Neuronal stem cell (in vitro differentiated cells): ENCODE data around the gene ABCD4.

Experiments used
- DNase-seq: peaks from one replicate; pipeline ENCODE4 v3.0.0-alpha.2; 2013; ENCODE audit warnings: low spot score
- H2AFZ ChIP-seq: one replicate; pipeline ENCODE4 v1.6.1; 2013; ENCODE audit warnings: mild to moderate bottlenecking, low read length, inconsistent platforms
- H2AK5ac ChIP-seq: 2 replicates; pipeline ENCODE4 v1.6.1; 2013; ENCODE audit warnings: low read depth, mild to moderate bottlenecking, inconsistent platforms, low read length, moderate library complexity, mixed read lengths
- H2BK120ac ChIP-seq: 2 replicates; pipeline ENCODE4 v1.6.1; 2013; ENCODE audit warnings: low read depth, mild to moderate bottlenecking, inconsistent platforms, low read length, moderate library complexity, mixed read lengths
- H2BK12ac ChIP-seq: one replicate; pipeline ENCODE4 v1.6.1; 2013; ENCODE audit warnings: low read length, inconsistent platforms
- H2BK15ac ChIP-seq: 2 replicates; pipeline ENCODE4 v1.6.1; 2013; ENCODE audit warnings: mild to moderate bottlenecking, low read length, inconsistent platforms, mixed read lengths
- H2BK5ac ChIP-seq: one replicate; pipeline ENCODE4 v1.6.1; 2013; ENCODE audit warnings: inconsistent platforms, mild to moderate bottlenecking, low read length, moderate library complexity
- H3K14ac ChIP-seq: one replicate; pipeline ENCODE4 v1.6.1; 2013; ENCODE audit warnings: low read length, inconsistent platforms
- H3K18ac ChIP-seq: 2 replicates; pipeline ENCODE4 v1.6.1; 2013; ENCODE audit warnings: low read length, inconsistent platforms
- H3K23ac ChIP-seq: 2 replicates; pipeline ENCODE4 v1.6.1; 2013; ENCODE audit warnings: low read depth, mild to moderate bottlenecking, mixed read lengths, low read length, inconsistent platforms; ENCODE audit not compliant: poor library complexity
- H3K27ac ChIP-seq: replicated peaks from 3 replicates; pipeline ENCODE4 v1.5.1; 2013; ENCODE audit warnings: low read length, inconsistent platforms
- H3K27me3 ChIP-seq, 3 experiments: 2 replicates each; pipeline ENCODE4 v1.6.1; 2013; ENCODE audit warnings: low read length in 3 of 3, mild to moderate bottlenecking in 2 of 3, inconsistent platforms in 1 of 3, low read depth in 1 of 3, mixed read lengths in 1 of 3, moderate library complexity in 1 of 3; ENCODE audit not compliant: control insufficient read depth in 3 of 3, insufficient read depth in 3 of 3
- H3K36me3 ChIP-seq, 2 donors: replicated peaks in 1 of 2; 2 replicates each; pipeline ENCODE4 v1.6.1; 2013; ENCODE audit warnings: low read length in 2 of 2; ENCODE audit not compliant: control insufficient read depth in 2 of 2, insufficient read depth in 2 of 2
- H3K4ac ChIP-seq: 2 replicates; pipeline ENCODE4 v1.6.1; 2013; ENCODE audit warnings: inconsistent platforms, mild to moderate bottlenecking, low read length, moderate library complexity
- H3K4me1 ChIP-seq, 2 donors: 1 replicate in 1 of 2; 2 replicates in 1 of 2; pipeline ENCODE4 v1.6.1; 2013; ENCODE audit warnings: low read length in 2 of 2, low read depth in 1 of 2; ENCODE audit not compliant: control insufficient read depth in 2 of 2, insufficient read depth in 1 of 2
- H3K4me2 ChIP-seq: one replicate; pipeline ENCODE4 v1.6.1; 2013; ENCODE audit warnings: mild to moderate bottlenecking, low read length, inconsistent platforms; ENCODE audit not compliant: insufficient read depth, poor library complexity, severe bottlenecking
- H3K4me3 ChIP-seq, 2 donors: 2 replicates each; pipeline ENCODE4 v1.5.1; 2013; ENCODE audit warnings: low read length in 2 of 2, mild to moderate bottlenecking in 2 of 2, inconsistent platforms in 1 of 2, moderate library complexity in 1 of 2
- H3K79me1 ChIP-seq: one replicate; pipeline ENCODE4 v1.6.1; 2013; ENCODE audit warnings: low read depth, mild to moderate bottlenecking, inconsistent platforms, low read length, moderate library complexity
- H3K9ac ChIP-seq: one replicate; pipeline ENCODE4 v1.6.1; 2013; ENCODE audit warnings: mild to moderate bottlenecking, low read depth, low read length, inconsistent platforms; ENCODE audit not compliant: poor library complexity
- H3K9me3 ChIP-seq, 2 donors: replicated peaks in 1 of 2; 2 replicates each; pipeline versions ENCODE3 to v1.6.1; 2013; ENCODE audit warnings: low read length in 2 of 2, mild to moderate bottlenecking in 2 of 2, inconsistent platforms in 1 of 2, low read depth in 1 of 2, mixed read lengths in 1 of 2, moderate library complexity in 1 of 2; ENCODE audit not compliant: control insufficient read depth in 2 of 2, insufficient read depth in 1 of 2
- H4K8ac ChIP-seq: one replicate; pipeline ENCODE4 v1.6.1; 2013; ENCODE audit warnings: low read depth, mild to moderate bottlenecking, inconsistent platforms, low read length, moderate library complexity
- H4K91ac ChIP-seq: one replicate; pipeline ENCODE4 v1.6.1; 2013; ENCODE audit warnings: low read length, low read depth, mild to moderate bottlenecking, inconsistent platforms; ENCODE audit not compliant: poor library complexity
- WGBS, 2 donors: extraction: QIAGEN DNeasy Blood & Tissue Kit; methylation state at CpG; one replicate each; pipeline ENCODE4 v1.1.7; 2013; ENCODE audit warnings: missing lambda C conversion rate in 2 of 2, mixed read lengths in 1 of 2; ENCODE audit not compliant: insufficient read length in 2 of 2, insufficient replicate concordance in 1 of 2; ENCODE audit errors: extremely low coverage in 2 of 2; 5-methylcytosine and 5-hydroxymethylcytosine counted together

ABCD4 gene

DNA sequence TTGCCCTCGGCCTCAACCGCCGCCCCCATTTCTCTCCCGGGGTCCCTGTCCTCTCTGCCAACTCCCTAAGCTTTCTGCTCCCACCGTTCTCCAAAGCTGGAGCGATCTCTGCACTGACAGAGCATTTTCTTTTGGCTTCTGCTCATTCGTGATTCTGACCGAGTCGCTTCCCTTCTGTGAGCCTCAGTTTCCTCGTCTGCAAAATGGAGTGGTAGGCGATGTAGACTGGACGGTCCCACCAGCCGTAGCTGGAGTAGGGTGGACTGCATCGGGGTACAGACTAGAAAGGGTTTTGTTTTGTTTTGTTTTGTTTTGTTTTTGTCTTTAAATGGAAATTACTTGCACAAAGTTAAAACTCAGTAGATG is 61.1 kb downstream of the ABCD4 start:
- H2BK120ac ChIP-seq = no peak overlapping the region
- H3K4me3 ChIP-seq = no peak overlapping the region
- no CpG with 5 or more reads among the region's 14 CpGs for WGBS, 2 donors
- H2BK15ac ChIP-seq = no peak overlapping the region
- H3K27ac ChIP-seq = no peak overlapping the region
- H4K8ac ChIP-seq = no peak overlapping the region
- H3K18ac ChIP-seq = peak overlapping the region; percentile 6
- no peak overlapping the region for H3K14ac ChIP-seq
- H3K9me3 ChIP-seq = no peaks in the 10 kb centered on the region
- H3K23ac ChIP-seq = no peak overlapping the region
- peak overlapping the region; percentile 89 for H2AFZ ChIP-seq
- no peak for DNase-seq
- H4K91ac ChIP-seq = no peak overlapping the region
- H2AK5ac ChIP-seq = peak overlapping the region; percentile 82
- no peaks in the 10 kb centered on the region for H3K79me1 ChIP-seq
- no peak overlapping the region for H3K4me2 ChIP-seq
- peaks cover 39 to 98% (median 76%) of the 10 kb centered on the region in 3 experiments for H3K27me3 ChIP-seq
- no peaks in the 10 kb centered on the region for H3K36me3 ChIP-seq
- peaks cover 2 to 6% of the 10 kb centered on the region in 2 donors for H3K4me1 ChIP-seq
- H2BK12ac ChIP-seq = no peak overlapping the region
- peak overlapping the region; percentile 79 for H2BK5ac ChIP-seq
- H3K9ac ChIP-seq = no peak overlapping the region
- H3K4ac ChIP-seq = no peak overlapping the region

DNA sequence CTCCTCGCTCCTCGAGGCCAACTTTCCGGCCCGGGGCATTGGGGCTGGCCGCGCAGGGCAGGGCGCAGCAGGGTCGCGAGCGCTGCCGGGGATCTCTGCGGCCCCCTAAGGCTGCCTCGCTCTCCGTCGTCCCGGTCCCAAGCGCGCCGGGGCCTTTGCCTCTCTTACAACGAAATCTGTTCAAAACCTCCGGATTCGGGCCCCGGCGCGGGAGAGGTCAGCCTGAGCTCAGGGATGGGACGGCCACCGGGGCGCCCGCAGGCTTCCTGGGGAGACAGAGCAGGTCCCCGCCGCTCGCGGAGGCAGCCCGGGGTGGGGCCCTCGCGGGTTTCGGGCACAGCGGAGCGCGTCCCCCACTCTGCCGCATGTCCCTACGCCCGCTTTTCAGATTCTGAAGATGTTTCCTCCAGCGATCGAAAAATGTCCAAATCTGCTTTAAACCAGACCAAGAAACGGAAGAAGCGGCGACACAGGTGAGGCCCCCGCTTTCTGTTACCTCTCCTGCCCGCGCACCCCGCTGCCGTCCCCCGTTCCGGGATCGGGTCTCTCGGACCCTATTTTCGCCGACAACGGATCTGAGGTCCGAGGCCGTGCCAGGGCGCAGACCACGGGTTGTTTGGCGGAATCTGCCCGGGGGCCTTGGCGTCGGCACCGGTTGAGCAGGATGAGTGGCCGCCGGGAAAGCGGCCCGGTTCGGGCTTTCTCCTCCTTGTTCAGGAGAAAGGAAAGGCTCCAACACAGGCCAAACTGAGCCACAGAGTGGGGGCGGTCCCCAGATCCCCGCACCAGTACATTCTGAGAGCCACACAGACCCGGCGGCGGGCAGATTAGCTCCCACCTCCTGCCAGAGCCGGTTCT is 61.7 kb downstream of the ABCD4 start:
- Histone ChIP-seq H3K4me3 (no peak overlapping the region), H2BK15ac (peak overlapping the region; percentile 72), H3K36me3 (no peaks in the 10 kb centered on the region), H3K4me1 (peaks cover 2 to 4% of the 10 kb centered on the region in 2 donors), H2BK120ac (peak overlapping the region; percentile 57), H3K27me3 (peaks cover 39 to 96% (median 76%) of the 10 kb centered on the region in 3 experiments), H2BK12ac (peak overlapping the region; percentile 60), H3K23ac (peak overlapping the region; percentile 50), H2AFZ (peak overlapping the region; percentile 89), H4K8ac (no peak overlapping the region), H3K79me1 (no peaks in the 10 kb centered on the region), H3K4ac (no peak overlapping the region), H3K14ac (peak overlapping the region; percentile 25), H3K27ac (no peak overlapping the region), H3K9me3 (no peaks in the 10 kb centered on the region), H4K91ac (no peak overlapping the region), H2AK5ac (peak overlapping the region; percentile 82), H3K4me2 (peak overlapping the region; percentile 46), H3K18ac (peak overlapping the region; percentile 94), H2BK5ac (peak overlapping the region; percentile 79), H3K9ac (peak overlapping the region; percentile 25)
- no CpG with 5 or more reads among the region's 80 CpGs for WGBS, 2 donors
- DNase-seq = no peak

DNA sequence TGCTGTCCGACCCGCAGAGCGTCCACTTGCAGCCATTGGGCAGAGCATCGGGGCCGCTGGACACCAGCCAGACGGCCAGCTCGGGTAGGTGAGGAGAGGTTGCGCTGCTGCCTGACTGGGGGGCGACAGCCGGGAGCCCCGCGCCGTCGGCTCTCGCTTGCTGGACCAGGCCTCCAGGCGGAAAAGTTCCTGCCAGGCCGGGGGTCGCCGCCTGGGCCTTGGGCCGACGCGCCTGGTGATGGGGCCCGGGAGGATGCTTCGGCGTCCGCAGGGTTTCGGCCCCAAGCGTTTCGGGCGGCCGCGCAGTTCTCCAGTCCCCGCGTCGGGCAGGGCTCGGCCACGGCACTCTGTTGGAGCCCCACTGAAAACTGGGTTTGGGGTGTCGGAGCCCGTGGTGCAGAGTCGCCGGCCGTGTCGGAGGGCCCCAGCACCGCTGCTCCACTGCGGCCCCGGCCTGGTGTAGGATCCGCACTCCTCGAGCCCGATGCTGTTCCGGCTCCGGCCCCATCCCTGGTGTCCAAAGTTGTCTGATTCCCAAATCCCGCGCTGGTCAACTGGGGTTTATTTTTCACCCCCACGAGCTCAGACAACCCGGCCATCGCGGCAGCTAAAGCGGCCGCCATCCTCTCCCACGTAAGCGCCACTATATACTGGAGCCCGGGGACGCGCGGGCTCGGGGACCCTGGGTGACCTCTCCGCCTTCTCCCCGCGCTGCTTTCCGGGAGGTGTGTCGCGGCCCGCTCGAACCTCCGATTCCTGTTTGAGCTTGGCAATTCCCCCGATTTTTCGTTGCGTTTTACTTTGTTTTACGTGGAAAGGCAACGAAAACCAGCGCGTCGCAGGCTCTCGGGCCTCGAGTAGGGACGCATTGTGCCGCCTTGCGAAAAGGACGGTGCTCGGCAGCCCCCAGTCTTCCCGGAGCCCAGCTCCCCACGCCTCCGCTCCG is 62.6 kb downstream of the ABCD4 start:
- H3K18ac ChIP-seq = peak overlapping the region; percentile 94
- DNase-seq = no peak
- peak overlapping the region; percentile 25 for H3K14ac ChIP-seq
- peaks cover 39 to 93% (median 74%) of the 10 kb centered on the region in 3 experiments for H3K27me3 ChIP-seq
- peak overlapping the region; percentile 61 for H2AK5ac ChIP-seq
- peaks cover 2 to 4% of the 10 kb centered on the region in 2 donors for H3K4me1 ChIP-seq
- H3K9ac ChIP-seq = no peak overlapping the region
- no peaks in the 10 kb centered on the region for H3K9me3 ChIP-seq
- H3K4ac ChIP-seq = no peak overlapping the region
- no peak overlapping the region for H3K27ac ChIP-seq
- peak overlapping the region; percentile 89 for H2AFZ ChIP-seq
- no CpG with 5 or more reads among the region's 94 CpGs for WGBS, 2 donors
- peak overlapping the region; percentile 72 for H2BK15ac ChIP-seq
- peak overlapping the region; percentile 46 for H3K4me2 ChIP-seq
- H3K23ac ChIP-seq = peak overlapping the region; percentile 62
- no peaks in the 10 kb centered on the region for H3K79me1 ChIP-seq
- peak overlapping the region; percentile 57 for H2BK120ac ChIP-seq
- H2BK5ac ChIP-seq = peak overlapping the region; percentile 79
- peak overlapping the region in 1 of 2 donors; percentile 23 for H3K4me3 ChIP-seq
- H3K36me3 ChIP-seq = no peaks in the 10 kb centered on the region
- no peak overlapping the region for H4K8ac ChIP-seq
- peak overlapping the region; percentile 60 for H2BK12ac ChIP-seq
- no peak overlapping the region for H4K91ac ChIP-seq
